K562 (cell line): Measurements from ENCODE around the gene CXCL1. TPM values are rescaled to one million over a fixed set of nuclear protein-coding genes. Genes with fewer than 3 reads are reported as not detected.

Experiments
- ATAC-seq: fragments of 200-7000 bp; cut with Tn5 transposase; 3 replicates; pipeline ENCODE4 v1.9.1; 2020; ENCODE audit warnings: moderate library complexity
- BruUV-seq: library from RNA; stranded (reverse); fragments of 400-500 nt; replicated peaks from 2 replicates; lab custom pipeline; 2021; lab: Mats Ljungman, UMichigan
- CTCF ChIA-PET: fragments of 300-600 bp; formaldehyde crosslinking; extraction: SDS; loops from one replicate; lab custom pipeline; 2021; ENCODE audit warnings: low intra/inter-chr PET ratio; lab: Yijun Ruan, JAX
- POLR2A ChIA-PET: fragments of 300-600, 350-650 bp; sonication (Branson Sonifier 250); formaldehyde crosslinking; extraction: SDS; loops from one replicate; lab custom pipeline; 2021; ENCODE audit warnings: antibody characterized with exemption, inconsistent platforms; lab: Yijun Ruan, JAX
- DNase-seq, 4 experiments: peaks; one replicate each; pipeline versions ENCODE4 v3.0.0 to v3.0.0-alpha.2; 2011 to 2018; ENCODE audit warnings: low spot score in 3 of 4, mixed read lengths in 3 of 4; ENCODE audit errors: extremely low read depth in 1 of 4
- FAIRE-seq: peaks from 2 replicates; lab custom pipeline; 2011; peaks lifted over from hg19 to GRCh38; lab: Jason Lieb, UNC
- H2AFZ ChIP-seq: 2 replicates; pipeline ENCODE4 v1.6.0; 2011; ENCODE audit warnings: low read depth, low read length, control low read depth, inconsistent platforms
- H3K27ac ChIP-seq: fragments of 200-600 bp; 3 replicates; pipeline ENCODE4 v1.8.0; 2011; ENCODE audit warnings: low read depth, mild to moderate bottlenecking, control low read depth, inconsistent platforms, low read length, moderate library complexity, mixed read lengths; ENCODE audit errors: extremely low read depth
- H3K27me3 ChIP-seq, 2 experiments: fragments of 300-600 bp in 1 of 2; 2 replicates in 1 of 2; 3 replicates in 1 of 2; pipeline versions ENCODE4 v1.6.0 to v1.8.0; 2011; ENCODE audit warnings: inconsistent platforms in 2 of 2, low read length in 2 of 2, mild to moderate bottlenecking in 1 of 2, mixed read lengths in 1 of 2, moderate library complexity in 1 of 2; ENCODE audit not compliant: control insufficient read depth in 2 of 2, insufficient read depth in 2 of 2
- H3K36me3 ChIP-seq: fragments of 300-600 bp; 3 replicates; pipeline ENCODE4 v1.8.0; 2011; ENCODE audit warnings: mild to moderate bottlenecking, low read length, inconsistent platforms; ENCODE audit not compliant: control insufficient read depth, insufficient read depth
- H3K4me1 ChIP-seq, 2 experiments: fragments of 200-600 bp in 1 of 2; replicated peaks in 1 of 2; 2 replicates in 1 of 2; 3 replicates in 1 of 2; pipeline versions ENCODE4 v1.5.1 to v1.8.0; 2011; ENCODE audit warnings: inconsistent platforms in 2 of 2, low read length in 2 of 2, mild to moderate bottlenecking in 1 of 2, mixed read lengths in 1 of 2, moderate library complexity in 1 of 2; ENCODE audit not compliant: control insufficient read depth in 2 of 2, insufficient read depth in 2 of 2
- H3K4me2 ChIP-seq: 2 replicates; pipeline ENCODE4 v1.6.1; 2011; ENCODE audit warnings: low read length, control low read depth, inconsistent platforms, mixed read lengths; ENCODE audit not compliant: insufficient read depth
- H3K4me3 ChIP-seq: fragments of 200-600 bp; sonication (generic), shearing (Covaris generic); 2 replicates; pipeline ENCODE4 v1.5.1; 2016; ENCODE audit warnings: control low read depth, inconsistent platforms
- H3K79me2 ChIP-seq: fragments of 200-600 bp; 3 replicates; pipeline ENCODE4 v1.8.0; 2011; ENCODE audit warnings: low read length, inconsistent platforms; ENCODE audit not compliant: control insufficient read depth, insufficient read depth
- H3K9ac ChIP-seq, 2 experiments: 2 replicates each; pipeline versions ENCODE4 v1.6.0 to v1.6.1; 2011; ENCODE audit warnings: low read depth in 2 of 2, low read length in 2 of 2, control low read depth in 1 of 2, inconsistent platforms in 1 of 2, mild to moderate bottlenecking in 1 of 2, mixed read lengths in 1 of 2; ENCODE audit not compliant: insufficient read depth in 1 of 2
- H3K9me1 ChIP-seq: one replicate; pipeline ENCODE4 v1.6.0; 2011; ENCODE audit warnings: inconsistent platforms, mild to moderate bottlenecking, low read length, moderate library complexity; ENCODE audit not compliant: control insufficient read depth, insufficient read depth
- H3K9me3 ChIP-seq: replicated peaks from 2 replicates; pipeline ENCODE4 v1.5.1; 2011; ENCODE audit warnings: low read depth, low read length, inconsistent platforms; ENCODE audit not compliant: control insufficient read depth, insufficient read depth
- H4K20me1 ChIP-seq: replicated peaks from 2 replicates; pipeline ENCODE4 v1.6.1; 2011; ENCODE audit warnings: low read length, inconsistent platforms, mixed read lengths; ENCODE audit not compliant: control insufficient read depth, insufficient read depth
- C11orf30 ChIP-seq: fragments of 450-650 bp; IDR thresholded peaks from 2 replicates; pipeline ENCODE4 v1.6.1; 2016; ENCODE audit warnings: low read depth, mild to moderate bottlenecking
- MAFF ChIP-seq: IDR thresholded peaks from 2 replicates; pipeline ENCODE4 v1.6.1; 2012; ENCODE audit warnings: low read length, improper control_type of control experiment
- MAFG ChIP-seq: fragments of 450-650 bp; conservative IDR thresholded peaks from 2 replicates; pipeline ENCODE4 v1.6.1; 2016; ENCODE audit warnings: missing genetic modification characterization, missing compliant biosample characterization
- MAFK ChIP-seq: IDR thresholded peaks from 2 replicates; pipeline ENCODE4 v1.6.1; 2011; ENCODE audit warnings: low read length, improper control_type of control experiment
- XRCC4 ChIP-seq: IDR thresholded peaks from one replicate; pipeline ENCODE4 v1.6.1; 2011; ENCODE audit not compliant: insufficient read depth, insufficient read length; ENCODE audit errors: extremely low read depth
- ZBTB8A ChIP-seq: fragments of 450-650 bp; IDR thresholded peaks from 2 replicates; pipeline ENCODE4 v1.6.1; 2018; ENCODE audit warnings: mild to moderate bottlenecking, moderate library complexity; ENCODE audit not compliant: partially characterized antibody
- ZNF316 ChIP-seq: fragments of 450-650 bp; IDR thresholded peaks from 2 replicates; pipeline ENCODE4 v1.6.1; 2016
- WGBS: fragments of 100-300 bp; shearing (Covaris generic); methylation state at CpG from one replicate; pipeline ENCODE4 v1.1.6; 2016; ENCODE audit warnings: low coverage, mixed read lengths; ENCODE audit not compliant: insufficient coverage; ENCODE audit errors: missing lambda C conversion rate; 5-methylcytosine and 5-hydroxymethylcytosine counted together
- in situ Hi-C: fragments of 300-500 bp; cut with MboI; formaldehyde crosslinking; loops from 4 replicates; pipeline ENCODE4 v1.15.0; 2018; ENCODE audit warnings: inconsistent platforms, mixed read lengths
- intact Hi-C: fragments of 100-400 bp; cut with micrococcal nuclease; formaldehyde crosslinking; loops from 2 replicates; pipeline ENCODE4 v1.14.2; 2022
- polyA plus RNA-seq, 8 experiments: library from polyadenylated mRNA; depleted of rRNA in 4 of 8; stranded (reverse) in 5 of 8; unstranded in 3 of 8; fragments of >200 nt; fragmentation: Nextera tagmentation in 2 of 8; fragmentation: Illumina TruSeq in 1 of 8; extraction: Ambion mirVana in 2 of 8; extraction: Trizol in 1 of 8; gene quantifications; 2 replicates each; pipeline versions ENCODE4 v1.2.1 to v1.2.3, GENCODE V29; 2011 to 2014; ENCODE audit warnings: inconsistent platforms in 1 of 8, missing spikeins in 1 of 8
- total RNA-seq, 7 experiments: library from RNA; depleted of rRNA in 6 of 7; stranded (reverse); fragments of >200 nt in 6 of 7; fragmentation: Illumina TruSeq in 2 of 7; extraction: Trizol in 2 of 7; gene quantifications; 2 replicates each; pipeline versions ENCODE4 v1.2.1 to v1.2.3, GENCODE V29; 2011 to 2021; ENCODE audit warnings: low replicate concordance in 1 of 7

The CXCL1 gene
- total and polyA plus RNA-seq, 9 of the 15 experiments (the other 6 are each of a cell fraction or from before 2014, with no cell fraction given), result 0.07 to 2.2 (median 0.32) TPM; not detected in 3

GRCh38 chr4:73853718-73854473 is 15.3 kb upstream of the CXCL1 start:
- H3K4me2 ChIP-seq, result no peak overlapping the region
- H3K9me3 ChIP-seq, result no peaks in the 10 kb centered on the region
- H3K79me2 ChIP-seq, result no peaks in the 10 kb centered on the region
- TF ChIP-seq MAFG (tag) (peak; percentile 91), C11orf30 (peak; percentile 90), MAFK (peak; percentile 98), XRCC4 (no peak), ZBTB8A (no peak), ZNF316 (peak; percentile 97), MAFF (peak; percentile 96)
- FAIRE-seq (no peak), DNase-seq (no peak), ATAC-seq (no peak)
- no peak overlapping the region for H2AFZ ChIP-seq
- no peaks in the 10 kb centered on the region for H3K9me1 ChIP-seq
- no peaks in the 10 kb centered on the region for H3K27me3 ChIP-seq
- no peak overlapping the region for H3K4me3 ChIP-seq
- in situ Hi-C loops, result no loop called here
- H3K9ac ChIP-seq, result no peak overlapping the region
- POLR2A ChIA-PET, result interaction anchor here (0.8 kb wide), 1 partner anchor 14 kb away, joined by 4 read pairs; no protein-coding TSS in a partner anchor
- BruUV-seq, result no TSS peak
- H3K36me3 ChIP-seq, result no peaks in the 10 kb centered on the region
- no peaks in the 10 kb centered on the region for H4K20me1 ChIP-seq
- CTCF ChIA-PET, result interaction anchor here (0.6 kb wide), 1 partner anchor 200 kb away, joined by 4 read pairs; no protein-coding TSS in a partner anchor
- WGBS, result 47% methylated on average over 6 of the region's 8 CpGs
- no peak overlapping the region for H3K27ac ChIP-seq
- intact Hi-C loops, result no loop called here
- H3K4me1 ChIP-seq, result peaks cover 0 to 5% of the 10 kb centered on the region in 2 experiments; a peak in 1 of 5 replicates
